Liver (tissue), 9 donors: Measurements from ENCODE around the gene ERICH4. TPM values are rescaled to one million over a fixed set of nuclear protein-coding genes. Genes with fewer than 3 reads are reported as not detected.

ENCODE experiments used
- DNase-seq: peaks from one replicate; pipeline ENCODE4 v3.0.0-alpha.2; 2017; ENCODE audit warnings: low spot score
- H3K27ac ChIP-seq, 2 donors: one replicate each; pipeline ENCODE4 v1.7.0; 2013; ENCODE audit warnings: inconsistent platforms in 2 of 2, low read length in 2 of 2, control low read depth in 1 of 2, low read depth in 1 of 2, mild to moderate bottlenecking in 1 of 2
- H3K27me3 ChIP-seq, 4 donors: one replicate each; pipeline versions ENCODE4 v1.6.1 to v1.7.0; 2013; ENCODE audit warnings: low read length in 3 of 4, inconsistent platforms in 1 of 4, mild to moderate bottlenecking in 1 of 4, moderate library complexity in 1 of 4; ENCODE audit not compliant: control insufficient read depth in 4 of 4, insufficient read depth in 4 of 4
- H3K36me3 ChIP-seq, 4 donors: one replicate each; pipeline versions ENCODE4 v1.6.1 to v1.7.0; 2013; ENCODE audit warnings: low read length in 3 of 4, mild to moderate bottlenecking in 3 of 4, low read depth in 1 of 4, moderate library complexity in 1 of 4; ENCODE audit not compliant: control insufficient read depth in 4 of 4, insufficient read depth in 3 of 4
- H3K4me1 ChIP-seq, 4 donors: one replicate each; pipeline versions ENCODE4 v1.6.1 to v1.7.0; 2013; ENCODE audit warnings: low read length in 3 of 4, mild to moderate bottlenecking in 3 of 4, moderate library complexity in 1 of 4; ENCODE audit not compliant: control insufficient read depth in 4 of 4, insufficient read depth in 4 of 4
- H3K4me3 ChIP-seq, 3 donors: one replicate each; pipeline versions ENCODE4 v1.6.1 to v1.7.0; 2013; ENCODE audit warnings: low read length in 3 of 3, control low read depth in 1 of 3, low read depth in 1 of 3, mild to moderate bottlenecking in 1 of 3
- H3K9ac ChIP-seq, 2 donors: one replicate each; pipeline ENCODE4 v1.7.0; 2013; ENCODE audit warnings: low read length in 2 of 2, mild to moderate bottlenecking in 2 of 2, moderate library complexity in 2 of 2, control low read depth in 1 of 2, low read depth in 1 of 2
- H3K9me3 ChIP-seq, 4 donors: one replicate each; pipeline versions ENCODE4 v1.6.1 to v1.7.0; 2013; ENCODE audit warnings: low read length in 3 of 4; ENCODE audit not compliant: control insufficient read depth in 4 of 4
- FOXA1 ChIP-seq: IDR thresholded peaks from 2 replicates; pipeline ENCODE4 v1.6.1; 2016; ENCODE audit warnings: antibody characterized with exemption
- FOXA2 ChIP-seq: IDR thresholded peaks from 2 replicates; pipeline ENCODE4 v1.6.1; 2016; ENCODE audit warnings: antibody characterized with exemption
- HNF4A ChIP-seq, 2 donors: conservative IDR thresholded peaks; 2 replicates each; pipeline ENCODE4 v1.6.1; 2016; ENCODE audit warnings: antibody characterized with exemption in 2 of 2, mild to moderate bottlenecking in 2 of 2
- HNF4G ChIP-seq: IDR thresholded peaks from 2 replicates; pipeline ENCODE4 v1.6.1; 2016; ENCODE audit warnings: antibody characterized with exemption
- NR2F2 ChIP-seq: IDR thresholded peaks from 2 replicates; pipeline ENCODE4 v1.6.1; 2016; ENCODE audit warnings: antibody characterized with exemption
- RAD21 ChIP-seq, 2 donors: IDR thresholded peaks; 2 replicates each; pipeline ENCODE4 v1.6.1; 2016; ENCODE audit warnings: antibody characterized with exemption in 2 of 2, mild to moderate bottlenecking in 2 of 2
- RXRA ChIP-seq, 2 donors: IDR thresholded peaks; 2 replicates each; pipeline ENCODE4 v1.6.1; 2017 to 2018; ENCODE audit warnings: antibody characterized with exemption in 2 of 2, mild to moderate bottlenecking in 1 of 2
- TAF1 ChIP-seq: conservative IDR thresholded peaks from 2 replicates; pipeline ENCODE4 v1.6.1; 2016; ENCODE audit warnings: antibody characterized with exemption, mild to moderate bottlenecking
- WGBS: extraction: QIAGEN DNeasy Blood & Tissue Kit; methylation state at CpG from one replicate; pipeline ENCODE4 v1.1.7; 2013; 5-methylcytosine and 5-hydroxymethylcytosine counted together
- polyA plus RNA-seq, 2 donors: library from polyadenylated mRNA; stranded (reverse) in 1 of 2; unstranded in 1 of 2; fragments of 200-250 nt in 1 of 2; fragments of >200 nt in 1 of 2; fragmentation: Nextera tagmentation in 1 of 2; extraction: Ambion mirVana in 1 of 2; gene quantifications; one replicate each; pipeline versions ENCODE4 v1.2.1 to v1.2.3, GENCODE V29; 2013 to 2015
- total RNA-seq, 2 donors: library from RNA; depleted of rRNA; stranded (reverse); fragments of >200 nt; gene quantifications; one replicate each; pipeline ENCODE4 v1.2.3, GENCODE V29; 2014
- TF ChIP-seq, protein P1 (sequence below): fragments of 150-350 bp; IDR thresholded peaks from 2 replicates; pipeline ENCODE4 v1.5.1; 2017; ENCODE audit warnings: improper control_type of control experiment, low read depth, low read length; ENCODE audit not compliant: missing input control
- TF ChIP-seq, protein P2 (sequence below): IDR thresholded peaks from 2 replicates; pipeline ENCODE4 v1.6.1; 2016; ENCODE audit warnings: antibody characterized with exemption
- TF ChIP-seq, protein P3 (sequence below): IDR thresholded peaks from 2 replicates; pipeline ENCODE4 v1.6.1; 2016; ENCODE audit warnings: antibody characterized with exemption, mild to moderate bottlenecking
- donor health status: healthy.
- donor health status: healthy.
- donor health status: healthy.
- donor health status: healthy.
- donor health status: healthy.

The ERICH4 gene
- total and polyA plus RNA-seq, 4 donors, result not detected

DNA sequence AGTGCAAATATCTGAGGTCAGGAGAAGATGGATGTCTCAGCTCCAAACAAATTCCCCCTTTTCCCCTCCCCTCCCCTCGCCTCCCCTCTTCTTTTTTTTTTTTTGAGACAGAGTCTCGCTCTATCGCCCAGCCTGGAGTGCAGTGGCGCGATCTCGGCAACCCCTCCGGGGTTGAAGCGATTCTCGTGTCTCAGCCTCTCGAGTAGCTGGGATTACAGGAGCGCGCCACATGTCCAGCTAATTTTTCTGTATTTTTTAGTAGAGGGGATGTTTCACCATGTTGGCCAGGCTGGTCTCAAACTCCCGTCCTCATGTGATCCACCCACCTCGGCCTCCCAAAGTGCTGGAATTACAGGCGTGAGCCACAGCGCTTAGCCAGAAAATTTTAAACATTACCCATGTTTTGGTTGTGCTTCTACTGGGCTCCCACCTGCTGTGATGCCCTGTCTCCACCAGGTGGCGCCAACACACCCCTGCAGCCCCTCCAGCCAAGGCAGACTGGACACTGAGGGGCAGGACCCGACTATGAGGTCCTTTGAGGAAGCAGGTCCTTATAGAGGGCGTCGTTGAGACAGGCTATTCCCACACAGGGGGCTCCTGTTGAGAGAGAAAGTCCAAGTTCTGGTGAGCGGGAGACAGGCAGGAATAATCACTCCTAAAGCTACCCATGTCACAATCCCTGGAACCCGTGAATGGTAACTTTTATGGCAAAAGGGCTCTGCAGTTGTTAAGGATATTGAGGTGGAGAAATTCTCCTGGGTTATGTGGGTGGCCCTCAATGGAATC is 6.3 kb downstream of the ERICH4 start:
- Histone ChIP-seq H3K4me1 (no peaks in the 10 kb centered on the region), H3K9me3 (no peaks in the 10 kb centered on the region), H3K9ac (no peak overlapping the region), H3K36me3 (no peaks in the 10 kb centered on the region), H3K27me3 (peaks cover 0 to 3% (median 0%) of the 10 kb centered on the region in 4 donors), H3K4me3 (peak overlapping the region in 1 of 3 donors; percentile 10), H3K27ac (no peak overlapping the region)
- peak; percentile 78 for DNase-seq
- 4% methylated on average over 22 of the region's 22 CpGs for WGBS
- TF ChIP-seq RXRA (IDR thresholded peaks at IDR 0.05), result no peak
- peak; percentile 87 to 94 for TF ChIP-seq RAD21 (IDR thresholded peaks at IDR 0.05)
- TF ChIP-seq, protein P1, sequence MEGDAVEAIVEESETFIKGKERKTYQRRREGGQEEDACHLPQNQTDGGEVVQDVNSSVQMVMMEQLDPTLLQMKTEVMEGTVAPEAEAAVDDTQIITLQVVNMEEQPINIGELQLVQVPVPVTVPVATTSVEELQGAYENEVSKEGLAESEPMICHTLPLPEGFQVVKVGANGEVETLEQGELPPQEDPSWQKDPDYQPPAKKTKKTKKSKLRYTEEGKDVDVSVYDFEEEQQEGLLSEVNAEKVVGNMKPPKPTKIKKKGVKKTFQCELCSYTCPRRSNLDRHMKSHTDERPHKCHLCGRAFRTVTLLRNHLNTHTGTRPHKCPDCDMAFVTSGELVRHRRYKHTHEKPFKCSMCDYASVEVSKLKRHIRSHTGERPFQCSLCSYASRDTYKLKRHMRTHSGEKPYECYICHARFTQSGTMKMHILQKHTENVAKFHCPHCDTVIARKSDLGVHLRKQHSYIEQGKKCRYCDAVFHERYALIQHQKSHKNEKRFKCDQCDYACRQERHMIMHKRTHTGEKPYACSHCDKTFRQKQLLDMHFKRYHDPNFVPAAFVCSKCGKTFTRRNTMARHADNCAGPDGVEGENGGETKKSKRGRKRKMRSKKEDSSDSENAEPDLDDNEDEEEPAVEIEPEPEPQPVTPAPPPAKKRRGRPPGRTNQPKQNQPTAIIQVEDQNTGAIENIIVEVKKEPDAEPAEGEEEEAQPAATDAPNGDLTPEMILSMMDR, result peak; percentile 95

DNA sequence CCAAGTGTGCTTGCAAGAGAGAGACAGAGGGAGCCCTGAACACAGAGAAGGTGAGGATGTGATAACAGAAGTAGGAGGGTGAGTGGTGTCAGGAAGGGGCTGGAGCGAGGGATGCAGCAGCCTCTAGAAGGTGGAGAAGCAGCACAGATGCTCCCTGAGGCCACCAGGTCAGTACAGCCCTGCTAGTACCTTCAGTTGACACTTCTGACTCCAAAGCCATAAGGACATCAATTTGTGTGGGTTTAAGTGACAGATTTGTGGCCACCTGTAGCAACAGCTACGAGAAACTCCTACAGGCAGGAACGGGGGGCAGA is 6.9 kb downstream of the ERICH4 start:
- TF ChIP-seq FOXA1, result no peak
- TF ChIP-seq, protein P2, sequence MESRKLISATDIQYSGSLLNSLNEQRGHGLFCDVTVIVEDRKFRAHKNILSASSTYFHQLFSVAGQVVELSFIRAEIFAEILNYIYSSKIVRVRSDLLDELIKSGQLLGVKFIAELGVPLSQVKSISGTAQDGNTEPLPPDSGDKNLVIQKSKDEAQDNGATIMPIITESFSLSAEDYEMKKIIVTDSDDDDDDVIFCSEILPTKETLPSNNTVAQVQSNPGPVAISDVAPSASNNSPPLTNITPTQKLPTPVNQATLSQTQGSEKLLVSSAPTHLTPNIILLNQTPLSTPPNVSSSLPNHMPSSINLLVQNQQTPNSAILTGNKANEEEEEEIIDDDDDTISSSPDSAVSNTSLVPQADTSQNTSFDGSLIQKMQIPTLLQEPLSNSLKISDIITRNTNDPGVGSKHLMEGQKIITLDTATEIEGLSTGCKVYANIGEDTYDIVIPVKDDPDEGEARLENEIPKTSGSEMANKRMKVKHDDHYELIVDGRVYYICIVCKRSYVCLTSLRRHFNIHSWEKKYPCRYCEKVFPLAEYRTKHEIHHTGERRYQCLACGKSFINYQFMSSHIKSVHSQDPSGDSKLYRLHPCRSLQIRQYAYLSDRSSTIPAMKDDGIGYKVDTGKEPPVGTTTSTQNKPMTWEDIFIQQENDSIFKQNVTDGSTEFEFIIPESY, result no peak
- no peak for TF ChIP-seq HNF4A (conservative IDR thresholded peaks at IDR 0.05)
- TF ChIP-seq FOXA2, result no peak
- TF ChIP-seq TAF1, result no peak
- TF ChIP-seq, protein P1, result no peak
- TF ChIP-seq, protein P3, sequence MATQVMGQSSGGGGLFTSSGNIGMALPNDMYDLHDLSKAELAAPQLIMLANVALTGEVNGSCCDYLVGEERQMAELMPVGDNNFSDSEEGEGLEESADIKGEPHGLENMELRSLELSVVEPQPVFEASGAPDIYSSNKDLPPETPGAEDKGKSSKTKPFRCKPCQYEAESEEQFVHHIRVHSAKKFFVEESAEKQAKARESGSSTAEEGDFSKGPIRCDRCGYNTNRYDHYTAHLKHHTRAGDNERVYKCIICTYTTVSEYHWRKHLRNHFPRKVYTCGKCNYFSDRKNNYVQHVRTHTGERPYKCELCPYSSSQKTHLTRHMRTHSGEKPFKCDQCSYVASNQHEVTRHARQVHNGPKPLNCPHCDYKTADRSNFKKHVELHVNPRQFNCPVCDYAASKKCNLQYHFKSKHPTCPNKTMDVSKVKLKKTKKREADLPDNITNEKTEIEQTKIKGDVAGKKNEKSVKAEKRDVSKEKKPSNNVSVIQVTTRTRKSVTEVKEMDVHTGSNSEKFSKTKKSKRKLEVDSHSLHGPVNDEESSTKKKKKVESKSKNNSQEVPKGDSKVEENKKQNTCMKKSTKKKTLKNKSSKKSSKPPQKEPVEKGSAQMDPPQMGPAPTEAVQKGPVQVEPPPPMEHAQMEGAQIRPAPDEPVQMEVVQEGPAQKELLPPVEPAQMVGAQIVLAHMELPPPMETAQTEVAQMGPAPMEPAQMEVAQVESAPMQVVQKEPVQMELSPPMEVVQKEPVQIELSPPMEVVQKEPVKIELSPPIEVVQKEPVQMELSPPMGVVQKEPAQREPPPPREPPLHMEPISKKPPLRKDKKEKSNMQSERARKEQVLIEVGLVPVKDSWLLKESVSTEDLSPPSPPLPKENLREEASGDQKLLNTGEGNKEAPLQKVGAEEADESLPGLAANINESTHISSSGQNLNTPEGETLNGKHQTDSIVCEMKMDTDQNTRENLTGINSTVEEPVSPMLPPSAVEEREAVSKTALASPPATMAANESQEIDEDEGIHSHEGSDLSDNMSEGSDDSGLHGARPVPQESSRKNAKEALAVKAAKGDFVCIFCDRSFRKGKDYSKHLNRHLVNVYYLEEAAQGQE, result no peak
- no peak for TF ChIP-seq NR2F2
- TF ChIP-seq HNF4G, result no peak
- no peak for DNase-seq
- Histone ChIP-seq H3K36me3 (no peaks in the 10 kb centered on the region), H3K27me3 (peaks cover 0 to 3% (median 0%) of the 10 kb centered on the region in 4 donors), H3K27ac (no peak overlapping the region), H3K9ac (no peak overlapping the region), H3K4me1 (no peaks in the 10 kb centered on the region), H3K4me3 (no peak overlapping the region), H3K9me3 (no peaks in the 10 kb centered on the region)
- 68% methylated on average over 3 of the region's 3 CpGs for WGBS
